GM23338 (cell line): ENCODE results near the gene KAZN. TPM values are rescaled to one million over a fixed set of nuclear protein-coding genes. Genes with fewer than 3 reads are reported as not detected.

ENCODE experiments used
- ATAC-seq: fragments of 200-7000 bp; cut with Tn5 transposase; 3 replicates; pipeline ENCODE4 v1.9.1; 2020
- DNase-seq: peaks from one replicate; pipeline ENCODE4 v3.0.0-alpha.2; 2015; ENCODE audit warnings: low spot score
- H2AFZ ChIP-seq: fragments of 200-600 bp; sonication (generic); 2 replicates; pipeline ENCODE4 v1.8.0; 2016; ENCODE audit warnings: antibody characterized with exemption, mild to moderate bottlenecking, moderate library complexity
- H3F3A ChIP-seq: fragments of 200-600 bp; sonication (generic); replicated peaks from 2 replicates; pipeline ENCODE4 v1.8.0; 2017; ENCODE audit warnings: antibody characterized with exemption, mixed run types, low read depth
- H3K27ac ChIP-seq: fragments of 200-600 bp; sonication (generic); 2 replicates; pipeline ENCODE4 v1.6.1; 2016; ENCODE audit warnings: low read depth
- H3K27me3 ChIP-seq: fragments of 200-600 bp; sonication (generic); 2 replicates; pipeline ENCODE4 v1.8.0; 2016; ENCODE audit warnings: mild to moderate bottlenecking, mixed run types, moderate library complexity; ENCODE audit not compliant: insufficient read depth
- H3K36me3 ChIP-seq: fragments of 200-600 bp; sonication (generic); 2 replicates; pipeline ENCODE4 v1.8.0; 2016; ENCODE audit warnings: mild to moderate bottlenecking; ENCODE audit not compliant: insufficient read depth
- H3K4me1 ChIP-seq: fragments of 200-600 bp; sonication (generic); 2 replicates; pipeline ENCODE4 v1.8.0; 2016; ENCODE audit warnings: mild to moderate bottlenecking, moderate library complexity; ENCODE audit not compliant: insufficient read depth
- H3K4me2 ChIP-seq: fragments of 200-600 bp; sonication (generic); 2 replicates; pipeline ENCODE4 v1.7.1; 2017; ENCODE audit warnings: mixed run types
- H3K4me3 ChIP-seq: fragments of 200-600 bp; sonication (generic); 2 replicates; pipeline ENCODE4 v1.6.1; 2016; ENCODE audit warnings: mixed run types
- H3K79me2 ChIP-seq: fragments of 200-600 bp; sonication (generic); replicated peaks from 2 replicates; pipeline ENCODE4 v1.8.0; 2017; ENCODE audit warnings: mild to moderate bottlenecking; ENCODE audit not compliant: insufficient read depth
- H3K9me2 ChIP-seq: fragments of 200-600 bp; sonication (generic); 2 replicates; pipeline ENCODE4 v1.8.0; 2017; ENCODE audit not compliant: insufficient read depth
- H4K20me1 ChIP-seq: fragments of 200-600 bp; sonication (generic); replicated peaks from 2 replicates; pipeline ENCODE4 v1.8.0; 2017; ENCODE audit warnings: mild to moderate bottlenecking; ENCODE audit not compliant: insufficient read depth
- H3K27ac Mint-ChIP-seq: 2 replicates; pipeline ENCODE4 v1.8.0; 2020; ENCODE audit warnings: inconsistent platforms, mild to moderate bottlenecking, moderate library complexity, mixed read lengths
- H3K27me3 Mint-ChIP-seq: 3 replicates; pipeline ENCODE4 v1.8.0; 2022; ENCODE audit warnings: low read depth, mild to moderate bottlenecking, moderate library complexity, mixed read lengths, inconsistent platforms; ENCODE audit not compliant: insufficient read depth, poor library complexity
- H3K36me3 Mint-ChIP-seq: 3 replicates; pipeline ENCODE4 v1.8.0; 2021; ENCODE audit warnings: low read depth, mild to moderate bottlenecking, inconsistent platforms, moderate library complexity, mixed read lengths
- H3K4me1 Mint-ChIP-seq: 3 replicates; pipeline ENCODE4 v1.8.0; 2020; ENCODE audit warnings: mild to moderate bottlenecking, inconsistent platforms, mixed read lengths
- H3K4me3 Mint-ChIP-seq: 3 replicates; pipeline ENCODE4 v1.8.0; 2021; ENCODE audit warnings: moderate library complexity, mild to moderate bottlenecking, inconsistent platforms, mixed read lengths
- H3K9me3 Mint-ChIP-seq: 3 replicates; pipeline ENCODE4 v1.8.0; 2020; ENCODE audit warnings: moderate library complexity, mild to moderate bottlenecking, inconsistent platforms, mixed read lengths
- CREB1 ChIP-seq: fragments of 250-450 bp; sonication (Bioruptor Pico); IDR thresholded peaks from 2 replicates; pipeline ENCODE4 v1.5.0; 2020; ENCODE audit warnings: low read depth, mild to moderate bottlenecking, moderate library complexity
- EZH2 ChIP-seq: fragments of 200-600 bp; sonication (generic); IDR thresholded peaks from one replicate; pipeline ENCODE4 v1.8.0; 2017; ENCODE audit warnings: antibody characterized with exemption, mild to moderate bottlenecking, low read depth; ENCODE audit not compliant: unreplicated experiment
- EZH2phosphoT487 ChIP-seq: fragments of 200-600 bp; sonication (generic); IDR thresholded peaks from one replicate; pipeline ENCODE4 v1.8.1; 2018; ENCODE audit warnings: antibody characterized with exemption; ENCODE audit not compliant: unreplicated experiment
- JUNB ChIP-seq: IDR thresholded peaks from one replicate; pipeline ENCODE4 v1.6.1; 2016; ENCODE audit warnings: antibody characterized with exemption; ENCODE audit not compliant: unreplicated experiment
- NANOG ChIP-seq: IDR thresholded peaks from 2 replicates; pipeline ENCODE4 v1.6.1; 2016; ENCODE audit warnings: antibody characterized with exemption, borderline replicate concordance
- POLR2AphosphoS5 ChIP-seq: IDR thresholded peaks from 2 replicates; pipeline ENCODE4 v1.6.1; 2016; ENCODE audit warnings: antibody characterized with exemption, low read depth
- STAT1 ChIP-seq: IDR thresholded peaks from one replicate; pipeline ENCODE4 v1.6.1; 2016; ENCODE audit warnings: antibody characterized with exemption; ENCODE audit not compliant: unreplicated experiment
- ZNF114 ChIP-seq: fragments of 250-450 bp; sonication (Bioruptor Pico); IDR thresholded peaks from 2 replicates; pipeline ENCODE4 v1.5.0; 2020; ENCODE audit warnings: mild to moderate bottlenecking, moderate library complexity
- ZNF331 ChIP-seq: fragments of 250-450 bp; sonication (Bioruptor Pico); IDR thresholded peaks from 2 replicates; pipeline ENCODE4 v1.5.0; 2020; ENCODE audit warnings: low read depth, mild to moderate bottlenecking, moderate library complexity
- polyA plus RNA-seq: library from polyadenylated mRNA; unstranded; fragments of >200 nt; fragmentation: Nextera tagmentation; extraction: Ambion mirVana; gene quantifications from 2 replicates; pipeline ENCODE4 v1.2.1, GENCODE V29; 2016
- total RNA-seq: library from RNA; depleted of rRNA; stranded (reverse); fragments of >200 nt; shearing (Covaris generic); gene quantifications from 2 replicates; pipeline ENCODE4 v1.2.3, GENCODE V29; 2014
- TF ChIP-seq, protein P1 (sequence below): IDR thresholded peaks from 2 replicates; pipeline ENCODE4 v1.6.1; 2016; ENCODE audit warnings: antibody characterized with exemption
- TF ChIP-seq, protein P2 (sequence below), 2 experiments: fragments of 200-600 bp in 1 of 2; sonication (generic) in 1 of 2; conservative IDR thresholded peaks; 2 replicates each; pipeline versions ENCODE4 v1.5.1 to v1.6.1; 2016 to 2017; ENCODE audit warnings: antibody characterized with exemption in 2 of 2, low read depth in 2 of 2, mild to moderate bottlenecking in 2 of 2, moderate library complexity in 1 of 2
- TF ChIP-seq, protein P3 (sequence below): fragments of 250-450 bp; sonication (Bioruptor Pico); IDR thresholded peaks from 2 replicates; pipeline ENCODE4 v1.5.0; 2020; ENCODE audit warnings: mild to moderate bottlenecking, moderate library complexity
- TF ChIP-seq, protein P4 (sequence below): IDR thresholded peaks from one replicate; pipeline ENCODE4 v1.6.1; 2018; ENCODE audit warnings: antibody characterized with exemption; ENCODE audit not compliant: unreplicated experiment

KAZN gene
- total and polyA plus RNA-seq, 2 experiments from 2014 or later: 9.9 to 15.0 TPM

DNA sequence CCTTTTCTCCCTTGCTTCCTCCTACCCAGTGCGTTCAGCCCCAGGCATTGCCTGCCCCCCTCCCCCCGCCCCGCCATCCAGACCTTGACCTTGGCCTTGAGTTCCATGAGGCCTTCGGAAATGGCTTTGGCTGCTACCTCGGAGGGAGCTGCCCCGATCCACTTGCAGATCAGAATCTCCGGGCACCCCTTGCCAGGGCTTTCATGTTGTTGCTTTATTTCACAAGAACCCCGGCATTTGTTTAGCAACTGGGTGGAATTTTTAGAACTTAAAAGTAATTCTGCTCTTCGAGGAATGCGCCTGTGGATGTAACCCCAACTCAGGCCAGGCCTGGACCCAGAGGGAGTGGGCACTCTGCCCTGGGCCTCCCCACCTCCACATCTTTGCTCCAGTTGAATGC lies 401.0 kb downstream of the KAZN start:
- peaks cover 8% of the 10 kb centered on the region for H3K4me1 Mint-ChIP-seq
- no peaks in the 10 kb centered on the region for H3K36me3 Mint-ChIP-seq
- H3K4me1 ChIP-seq: no peaks in the 10 kb centered on the region

More for the DNA sequence above, 401.0 kb downstream of the KAZN start:
- Histone ChIP-seq H3K79me2 (no peaks in the 10 kb centered on the region), H3K36me3 (no peaks in the 10 kb centered on the region), H3K27ac (no peak overlapping the region), H3K4me2 (no peak overlapping the region), H4K20me1 (no peaks in the 10 kb centered on the region; the same call in 1 of the 2 replicates), H3K9me2 (no peaks in the 10 kb centered on the region), H3F3A (no peaks in the 10 kb centered on the region), H3K4me3 (no peak overlapping the region), H2AFZ (no peak overlapping the region), H3K27me3 (no peaks in the 10 kb centered on the region)
- DNase-seq (no peak), ATAC-seq (no peak)
- TF ChIP-seq, protein P1, sequence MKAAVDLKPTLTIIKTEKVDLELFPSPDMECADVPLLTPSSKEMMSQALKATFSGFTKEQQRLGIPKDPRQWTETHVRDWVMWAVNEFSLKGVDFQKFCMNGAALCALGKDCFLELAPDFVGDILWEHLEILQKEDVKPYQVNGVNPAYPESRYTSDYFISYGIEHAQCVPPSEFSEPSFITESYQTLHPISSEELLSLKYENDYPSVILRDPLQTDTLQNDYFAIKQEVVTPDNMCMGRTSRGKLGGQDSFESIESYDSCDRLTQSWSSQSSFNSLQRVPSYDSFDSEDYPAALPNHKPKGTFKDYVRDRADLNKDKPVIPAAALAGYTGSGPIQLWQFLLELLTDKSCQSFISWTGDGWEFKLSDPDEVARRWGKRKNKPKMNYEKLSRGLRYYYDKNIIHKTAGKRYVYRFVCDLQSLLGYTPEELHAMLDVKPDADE: no peak
- TF ChIP-seq CREB1 (no peak), JUNB (no peak), NANOG (no peak), STAT1 (no peak), ZNF331 (no peak), EZH2 (no peak), ZNF114 (no peak), EZH2phosphoT487 (no peak), POLR2AphosphoS5 (no peak)
- TF ChIP-seq, protein P2, sequence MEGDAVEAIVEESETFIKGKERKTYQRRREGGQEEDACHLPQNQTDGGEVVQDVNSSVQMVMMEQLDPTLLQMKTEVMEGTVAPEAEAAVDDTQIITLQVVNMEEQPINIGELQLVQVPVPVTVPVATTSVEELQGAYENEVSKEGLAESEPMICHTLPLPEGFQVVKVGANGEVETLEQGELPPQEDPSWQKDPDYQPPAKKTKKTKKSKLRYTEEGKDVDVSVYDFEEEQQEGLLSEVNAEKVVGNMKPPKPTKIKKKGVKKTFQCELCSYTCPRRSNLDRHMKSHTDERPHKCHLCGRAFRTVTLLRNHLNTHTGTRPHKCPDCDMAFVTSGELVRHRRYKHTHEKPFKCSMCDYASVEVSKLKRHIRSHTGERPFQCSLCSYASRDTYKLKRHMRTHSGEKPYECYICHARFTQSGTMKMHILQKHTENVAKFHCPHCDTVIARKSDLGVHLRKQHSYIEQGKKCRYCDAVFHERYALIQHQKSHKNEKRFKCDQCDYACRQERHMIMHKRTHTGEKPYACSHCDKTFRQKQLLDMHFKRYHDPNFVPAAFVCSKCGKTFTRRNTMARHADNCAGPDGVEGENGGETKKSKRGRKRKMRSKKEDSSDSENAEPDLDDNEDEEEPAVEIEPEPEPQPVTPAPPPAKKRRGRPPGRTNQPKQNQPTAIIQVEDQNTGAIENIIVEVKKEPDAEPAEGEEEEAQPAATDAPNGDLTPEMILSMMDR (conservative IDR thresholded peaks at IDR 0.05; ENCODE audit: low read depth in 2 of 2): no peak
- TF ChIP-seq, protein P3, sequence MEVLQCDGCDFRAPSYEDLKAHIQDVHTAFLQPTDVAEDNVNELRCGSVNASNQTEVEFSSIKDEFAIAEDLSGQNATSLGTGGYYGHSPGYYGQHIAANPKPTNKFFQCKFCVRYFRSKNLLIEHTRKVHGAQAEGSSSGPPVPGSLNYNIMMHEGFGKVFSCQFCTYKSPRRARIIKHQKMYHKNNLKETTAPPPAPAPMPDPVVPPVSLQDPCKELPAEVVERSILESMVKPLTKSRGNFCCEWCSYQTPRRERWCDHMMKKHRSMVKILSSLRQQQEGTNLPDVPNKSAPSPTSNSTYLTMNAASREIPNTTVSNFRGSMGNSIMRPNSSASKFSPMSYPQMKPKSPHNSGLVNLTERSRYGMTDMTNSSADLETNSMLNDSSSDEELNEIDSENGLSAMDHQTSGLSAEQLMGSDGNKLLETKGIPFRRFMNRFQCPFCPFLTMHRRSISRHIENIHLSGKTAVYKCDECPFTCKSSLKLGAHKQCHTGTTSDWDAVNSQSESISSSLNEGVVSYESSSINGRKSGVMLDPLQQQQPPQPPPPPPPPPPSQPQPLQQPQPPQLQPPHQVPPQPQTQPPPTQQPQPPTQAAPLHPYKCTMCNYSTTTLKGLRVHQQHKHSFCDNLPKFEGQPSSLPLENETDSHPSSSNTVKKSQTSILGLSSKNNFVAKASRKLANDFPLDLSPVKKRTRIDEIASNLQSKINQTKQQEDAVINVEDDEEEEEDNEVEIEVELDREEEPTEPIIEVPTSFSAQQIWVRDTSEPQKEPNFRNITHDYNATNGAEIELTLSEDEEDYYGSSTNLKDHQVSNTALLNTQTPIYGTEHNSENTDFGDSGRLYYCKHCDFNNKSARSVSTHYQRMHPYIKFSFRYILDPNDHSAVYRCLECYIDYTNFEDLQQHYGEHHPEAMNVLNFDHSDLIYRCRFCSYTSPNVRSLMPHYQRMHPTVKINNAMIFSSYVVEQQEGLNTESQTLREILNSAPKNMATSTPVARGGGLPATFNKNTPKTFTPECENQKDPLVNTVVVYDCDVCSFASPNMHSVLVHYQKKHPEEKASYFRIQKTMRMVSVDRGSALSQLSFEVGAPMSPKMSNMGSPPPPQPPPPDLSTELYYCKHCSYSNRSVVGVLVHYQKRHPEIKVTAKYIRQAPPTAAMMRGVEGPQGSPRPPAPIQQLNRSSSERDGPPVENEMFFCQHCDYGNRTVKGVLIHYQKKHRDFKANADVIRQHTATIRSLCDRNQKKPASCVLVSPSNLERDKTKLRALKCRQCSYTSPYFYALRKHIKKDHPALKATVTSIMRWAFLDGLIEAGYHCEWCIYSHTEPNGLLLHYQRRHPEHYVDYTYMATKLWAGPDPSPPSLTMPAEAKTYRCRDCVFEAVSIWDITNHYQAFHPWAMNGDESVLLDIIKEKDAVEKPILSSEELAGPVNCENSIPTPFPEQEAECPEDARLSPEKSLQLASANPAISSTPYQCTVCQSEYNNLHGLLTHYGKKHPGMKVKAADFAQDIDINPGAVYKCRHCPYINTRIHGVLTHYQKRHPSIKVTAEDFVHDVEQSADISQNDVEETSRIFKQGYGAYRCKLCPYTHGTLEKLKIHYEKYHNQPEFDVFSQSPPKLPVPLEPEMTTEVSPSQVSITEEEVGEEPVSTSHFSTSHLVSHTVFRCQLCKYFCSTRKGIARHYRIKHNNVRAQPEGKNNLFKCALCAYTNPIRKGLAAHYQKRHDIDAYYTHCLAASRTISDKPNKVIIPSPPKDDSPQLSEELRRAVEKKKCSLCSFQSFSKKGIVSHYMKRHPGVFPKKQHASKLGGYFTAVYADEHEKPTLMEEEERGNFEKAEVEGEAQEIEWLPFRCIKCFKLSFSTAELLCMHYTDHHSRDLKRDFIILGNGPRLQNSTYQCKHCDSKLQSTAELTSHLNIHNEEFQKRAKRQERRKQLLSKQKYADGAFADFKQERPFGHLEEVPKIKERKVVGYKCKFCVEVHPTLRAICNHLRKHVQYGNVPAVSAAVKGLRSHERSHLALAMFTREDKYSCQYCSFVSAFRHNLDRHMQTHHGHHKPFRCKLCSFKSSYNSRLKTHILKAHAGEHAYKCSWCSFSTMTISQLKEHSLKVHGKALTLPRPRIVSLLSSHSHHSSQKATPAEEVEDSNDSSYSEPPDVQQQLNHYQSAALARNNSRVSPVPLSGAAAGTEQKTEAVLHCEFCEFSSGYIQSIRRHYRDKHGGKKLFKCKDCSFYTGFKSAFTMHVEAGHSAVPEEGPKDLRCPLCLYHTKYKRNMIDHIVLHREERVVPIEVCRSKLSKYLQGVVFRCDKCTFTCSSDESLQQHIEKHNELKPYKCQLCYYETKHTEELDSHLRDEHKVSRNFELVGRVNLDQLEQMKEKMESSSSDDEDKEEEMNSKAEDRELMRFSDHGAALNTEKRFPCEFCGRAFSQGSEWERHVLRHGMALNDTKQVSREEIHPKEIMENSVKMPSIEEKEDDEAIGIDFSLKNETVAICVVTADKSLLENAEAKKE (CRISPR knock-in tag): no peak
- TF ChIP-seq, protein P4, sequence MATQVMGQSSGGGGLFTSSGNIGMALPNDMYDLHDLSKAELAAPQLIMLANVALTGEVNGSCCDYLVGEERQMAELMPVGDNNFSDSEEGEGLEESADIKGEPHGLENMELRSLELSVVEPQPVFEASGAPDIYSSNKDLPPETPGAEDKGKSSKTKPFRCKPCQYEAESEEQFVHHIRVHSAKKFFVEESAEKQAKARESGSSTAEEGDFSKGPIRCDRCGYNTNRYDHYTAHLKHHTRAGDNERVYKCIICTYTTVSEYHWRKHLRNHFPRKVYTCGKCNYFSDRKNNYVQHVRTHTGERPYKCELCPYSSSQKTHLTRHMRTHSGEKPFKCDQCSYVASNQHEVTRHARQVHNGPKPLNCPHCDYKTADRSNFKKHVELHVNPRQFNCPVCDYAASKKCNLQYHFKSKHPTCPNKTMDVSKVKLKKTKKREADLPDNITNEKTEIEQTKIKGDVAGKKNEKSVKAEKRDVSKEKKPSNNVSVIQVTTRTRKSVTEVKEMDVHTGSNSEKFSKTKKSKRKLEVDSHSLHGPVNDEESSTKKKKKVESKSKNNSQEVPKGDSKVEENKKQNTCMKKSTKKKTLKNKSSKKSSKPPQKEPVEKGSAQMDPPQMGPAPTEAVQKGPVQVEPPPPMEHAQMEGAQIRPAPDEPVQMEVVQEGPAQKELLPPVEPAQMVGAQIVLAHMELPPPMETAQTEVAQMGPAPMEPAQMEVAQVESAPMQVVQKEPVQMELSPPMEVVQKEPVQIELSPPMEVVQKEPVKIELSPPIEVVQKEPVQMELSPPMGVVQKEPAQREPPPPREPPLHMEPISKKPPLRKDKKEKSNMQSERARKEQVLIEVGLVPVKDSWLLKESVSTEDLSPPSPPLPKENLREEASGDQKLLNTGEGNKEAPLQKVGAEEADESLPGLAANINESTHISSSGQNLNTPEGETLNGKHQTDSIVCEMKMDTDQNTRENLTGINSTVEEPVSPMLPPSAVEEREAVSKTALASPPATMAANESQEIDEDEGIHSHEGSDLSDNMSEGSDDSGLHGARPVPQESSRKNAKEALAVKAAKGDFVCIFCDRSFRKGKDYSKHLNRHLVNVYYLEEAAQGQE: no peak
- no peaks in the 10 kb centered on the region for H3K9me3 Mint-ChIP-seq
- peaks cover 2% of the 10 kb centered on the region for H3K27me3 Mint-ChIP-seq
- no peak overlapping the region for H3K4me3 Mint-ChIP-seq
- no peak overlapping the region for H3K27ac Mint-ChIP-seq
